ENCODE measurements around the gene USP47. TPM values are rescaled to one million over a fixed set of nuclear protein-coding genes. Genes with fewer than 3 reads are reported as not detected.

USP47 gene
- total and polyA plus RNA-seq, 5 donors from 2014 or later, result 35.7 to 79.0 (median 41.8) TPM

GRCh38 chr11:11996321-11997048 is 154.7 kb downstream of the USP47 start:
- H3K4me1 Mint-ChIP-seq, result peaks cover 0 to 21% (median 6%) of the 10 kb centered on the region in 4 donors
- Histone ChIP-seq H3K36me3 (ENCODE audit: control insufficient read depth, insufficient read depth, low read length) (no peaks in the 10 kb centered on the region), H3K4me3 (ENCODE audit: low read depth, low read length) (no peak overlapping the region), H3K27ac (ENCODE audit: insufficient read depth, low read length, poor library complexity, severe bottlenecking) (no peak overlapping the region), H3K27me3 (ENCODE audit: control insufficient read depth, insufficient read depth, low read length) (peaks cover 15% of the 10 kb centered on the region), H3K9me3 (ENCODE audit: control insufficient read depth in 2 of 2, low read length in 2 of 2) (no peaks in the 10 kb centered on the region), H3K4me1 (ENCODE audit: control insufficient read depth, insufficient read depth, low read length, poor library complexity, severe bottlenecking) (peaks cover 4% of the 10 kb centered on the region)
- peaks cover 44% of the 10 kb centered on the region for H3K27me3 Mint-ChIP-seq
- no peak overlapping the region for H3K4me3 Mint-ChIP-seq
- ATAC-seq (ENCODE audit: low read depth in 2 of 2) (no peak), DNase-seq (no peak)
- no peaks in the 10 kb centered on the region for H3K36me3 Mint-ChIP-seq
- no peak overlapping the region for H3K27ac Mint-ChIP-seq
- no peaks in the 10 kb centered on the region for H3K9me3 Mint-ChIP-seq

DNA sequence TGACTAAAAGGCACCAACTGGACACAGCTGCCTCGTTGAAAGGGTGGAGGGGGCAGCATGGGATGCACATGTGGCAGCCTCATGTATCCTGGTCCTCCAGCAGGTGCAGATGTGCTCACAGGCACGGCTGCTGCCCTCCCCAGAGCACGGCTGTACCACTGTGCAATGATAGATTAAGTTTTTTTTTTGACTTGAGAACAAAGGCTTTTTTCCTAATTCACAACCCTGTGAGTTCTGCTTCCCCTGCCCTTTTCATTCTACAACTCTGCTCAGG is 155.2 kb downstream of the USP47 start:
- Histone ChIP-seq H3K27ac (ENCODE audit: insufficient read depth, low read length, poor library complexity, severe bottlenecking) (no peak overlapping the region), H3K27me3 (ENCODE audit: control insufficient read depth, insufficient read depth, low read length) (peaks cover 15% of the 10 kb centered on the region), H3K9me3 (ENCODE audit: control insufficient read depth in 2 of 2, low read length in 2 of 2) (no peaks in the 10 kb centered on the region), H3K4me1 (ENCODE audit: control insufficient read depth, insufficient read depth, low read length, poor library complexity, severe bottlenecking) (peaks cover 4% of the 10 kb centered on the region), H3K4me3 (ENCODE audit: low read depth, low read length) (no peak overlapping the region), H3K36me3 (ENCODE audit: control insufficient read depth, insufficient read depth, low read length) (no peaks in the 10 kb centered on the region)
- H3K4me1 Mint-ChIP-seq, result peaks cover 0 to 21% (median 6%) of the 10 kb centered on the region in 4 donors
- no peaks in the 10 kb centered on the region for H3K36me3 Mint-ChIP-seq
- no peak overlapping the region for H3K27ac Mint-ChIP-seq
- ATAC-seq (ENCODE audit: low read depth in 2 of 2) (no peak), DNase-seq (no peak)
- no peak overlapping the region for H3K4me3 Mint-ChIP-seq
- peaks cover 40% of the 10 kb centered on the region for H3K27me3 Mint-ChIP-seq
- no peaks in the 10 kb centered on the region for H3K9me3 Mint-ChIP-seq

DNA sequence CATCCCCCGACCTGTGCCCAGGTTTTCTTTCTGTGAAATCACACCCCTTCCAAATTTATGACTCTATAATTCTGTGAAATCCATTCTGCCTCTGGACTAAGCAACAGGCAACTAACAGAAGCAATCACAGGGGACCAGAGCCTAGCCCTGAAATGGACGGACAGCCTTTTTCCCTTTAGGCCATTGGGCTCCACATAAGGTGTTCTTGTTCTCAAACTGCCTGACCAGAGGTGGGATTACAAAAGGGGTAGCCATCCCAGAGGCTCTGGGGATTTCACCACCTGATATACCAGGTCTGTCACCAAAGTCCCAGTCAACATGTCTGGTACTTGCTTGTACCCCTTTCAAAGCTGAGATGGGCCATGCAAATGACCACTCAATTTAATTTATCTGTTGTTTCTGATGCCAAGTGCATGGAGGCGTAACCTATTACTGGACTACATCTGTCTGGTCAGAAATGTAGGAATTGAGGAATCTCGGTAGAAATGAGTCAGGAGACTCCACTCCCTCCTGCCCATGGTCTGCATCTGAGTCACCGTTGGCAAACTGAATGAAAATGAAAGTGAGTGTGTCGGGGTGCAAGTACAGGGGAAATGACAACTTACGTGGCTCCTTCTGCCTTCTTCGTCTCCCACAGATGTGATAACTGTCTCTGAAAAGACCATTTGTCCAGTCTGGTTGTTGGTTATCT is 156.5 kb downstream of the USP47 start:
- peaks cover 0 to 21% (median 6%) of the 10 kb centered on the region in 4 donors for H3K4me1 Mint-ChIP-seq
- no peaks in the 10 kb centered on the region for H3K9me3 Mint-ChIP-seq
- H3K27ac ChIP-seq (ENCODE audit: insufficient read depth, low read length, poor library complexity, severe bottlenecking), result no peak overlapping the region
- peaks cover 18% of the 10 kb centered on the region for H3K27me3 ChIP-seq (ENCODE audit: control insufficient read depth, insufficient read depth, low read length)
- no peaks in the 10 kb centered on the region for H3K36me3 ChIP-seq (ENCODE audit: control insufficient read depth, insufficient read depth, low read length)
- no peak for ATAC-seq (ENCODE audit: low read depth in 2 of 2)
- peak overlapping the region in 2 of 4 donors; percentile 52 to 57 for H3K4me3 Mint-ChIP-seq
- peak in 1 of 3 donors; percentile 33 for DNase-seq
- peak overlapping the region; percentile 45 for H3K4me3 ChIP-seq (ENCODE audit: low read depth, low read length)
- H3K27me3 Mint-ChIP-seq, result peaks cover 35% of the 10 kb centered on the region
- no peaks in the 10 kb centered on the region for H3K36me3 Mint-ChIP-seq
- peak overlapping the region in 1 of 3 donors; percentile 45 for H3K27ac Mint-ChIP-seq
- peaks cover 4% of the 10 kb centered on the region for H3K4me1 ChIP-seq (ENCODE audit: control insufficient read depth, insufficient read depth, low read length, poor library complexity, severe bottlenecking)
- H3K9me3 ChIP-seq (ENCODE audit: control insufficient read depth in 2 of 2, low read length in 2 of 2), result no peaks in the 10 kb centered on the region

DNA sequence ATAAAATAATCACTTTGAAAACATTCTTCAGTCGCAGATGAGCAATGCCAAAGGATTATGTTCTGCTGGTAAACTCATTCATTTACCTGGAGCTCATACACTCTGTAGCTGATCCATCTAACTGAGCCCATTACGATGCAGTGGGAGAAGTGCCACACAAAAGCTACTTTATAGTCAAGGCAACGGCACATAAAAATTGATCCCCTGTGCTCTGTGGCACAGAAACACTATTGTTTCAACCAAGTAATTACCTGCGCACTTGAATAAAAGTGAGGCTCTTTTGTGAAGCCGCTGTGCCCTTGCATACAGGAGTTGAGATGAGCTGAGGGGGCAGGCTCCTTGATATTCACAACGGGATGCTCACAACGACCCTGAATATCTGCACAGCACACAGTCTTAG is 159.4 kb downstream of the USP47 start:
- H3K9me3 Mint-ChIP-seq, result no peaks in the 10 kb centered on the region
- H3K36me3 ChIP-seq (ENCODE audit: control insufficient read depth, insufficient read depth, low read length), result no peaks in the 10 kb centered on the region
- no peak overlapping the region for H3K4me3 ChIP-seq (ENCODE audit: low read depth, low read length)
- H3K36me3 Mint-ChIP-seq, result no peaks in the 10 kb centered on the region
- peaks cover 4% of the 10 kb centered on the region for H3K4me1 ChIP-seq (ENCODE audit: control insufficient read depth, insufficient read depth, low read length, poor library complexity, severe bottlenecking)
- H3K27ac Mint-ChIP-seq, result no peak overlapping the region
- H3K9me3 ChIP-seq (ENCODE audit: control insufficient read depth in 2 of 2, low read length in 2 of 2), result no peaks in the 10 kb centered on the region
- H3K27me3 Mint-ChIP-seq, result peaks cover 34% of the 10 kb centered on the region
- H3K27me3 ChIP-seq (ENCODE audit: control insufficient read depth, insufficient read depth, low read length), result peaks cover 34% of the 10 kb centered on the region
- no peak overlapping the region for H3K4me3 Mint-ChIP-seq
- H3K27ac ChIP-seq (ENCODE audit: insufficient read depth, low read length, poor library complexity, severe bottlenecking), result no peak overlapping the region
- DNase-seq (no peak), ATAC-seq (ENCODE audit: low read depth in 2 of 2) (no peak)
- H3K4me1 Mint-ChIP-seq, result peaks cover 0 to 19% (median 6%) of the 10 kb centered on the region in 4 donors

GRCh38 chr11:12003336-12003735 is 161.6 kb downstream of the USP47 start:
- Mint-ChIP-seq H3K4me1 (peaks cover 0 to 11% (median 5%) of the 10 kb centered on the region in 4 donors), H3K27me3 (peaks cover 48% of the 10 kb centered on the region), H3K27ac (no peak overlapping the region), H3K4me3 (no peak overlapping the region), H3K9me3 (no peaks in the 10 kb centered on the region), H3K36me3 (no peaks in the 10 kb centered on the region)
- Histone ChIP-seq H3K4me1 (ENCODE audit: control insufficient read depth, insufficient read depth, low read length, poor library complexity, severe bottlenecking) (peaks cover 7% of the 10 kb centered on the region), H3K4me3 (ENCODE audit: low read depth, low read length) (no peak overlapping the region), H3K36me3 (ENCODE audit: control insufficient read depth, insufficient read depth, low read length) (no peaks in the 10 kb centered on the region), H3K27ac (ENCODE audit: insufficient read depth, low read length, poor library complexity, severe bottlenecking) (no peak overlapping the region), H3K9me3 (ENCODE audit: control insufficient read depth in 2 of 2, low read length in 2 of 2) (no peaks in the 10 kb centered on the region), H3K27me3 (ENCODE audit: control insufficient read depth, insufficient read depth, low read length) (peaks cover 44% of the 10 kb centered on the region)
- DNase-seq (no peak), ATAC-seq (ENCODE audit: low read depth in 2 of 2) (no peak)

GRCh38 chr11:12003815-12004214 is 162.0 kb downstream of the USP47 start:
- ATAC-seq (ENCODE audit: low read depth in 2 of 2) (no peak), DNase-seq (no peak)
- no peaks in the 10 kb centered on the region for H3K36me3 ChIP-seq (ENCODE audit: control insufficient read depth, insufficient read depth, low read length)
- no peak overlapping the region for H3K4me3 ChIP-seq (ENCODE audit: low read depth, low read length)
- H3K27ac ChIP-seq (ENCODE audit: insufficient read depth, low read length, poor library complexity, severe bottlenecking), result no peak overlapping the region
- no peaks in the 10 kb centered on the region for H3K36me3 Mint-ChIP-seq
- no peaks in the 10 kb centered on the region for H3K9me3 Mint-ChIP-seq
- H3K27me3 ChIP-seq (ENCODE audit: control insufficient read depth, insufficient read depth, low read length), result peaks cover 43% of the 10 kb centered on the region
- no peaks in the 10 kb centered on the region for H3K9me3 ChIP-seq (ENCODE audit: control insufficient read depth in 2 of 2, low read length in 2 of 2)
- peaks cover 53% of the 10 kb centered on the region for H3K27me3 Mint-ChIP-seq
- peaks cover 8% of the 10 kb centered on the region for H3K4me1 ChIP-seq (ENCODE audit: control insufficient read depth, insufficient read depth, low read length, poor library complexity, severe bottlenecking)
- peaks cover 0 to 9% (median 2%) of the 10 kb centered on the region in 4 donors for H3K4me1 Mint-ChIP-seq
- no peak overlapping the region for H3K27ac Mint-ChIP-seq
- H3K4me3 Mint-ChIP-seq, result no peak overlapping the region

- Histone ChIP-seq H3K9me3 (ENCODE audit: control insufficient read depth in 2 of 2, low read length in 2 of 2) (no peaks in the 10 kb centered on the region), H3K36me3 (ENCODE audit: control insufficient read depth, insufficient read depth, low read length) (no peaks in the 10 kb centered on the region), H3K27ac (ENCODE audit: insufficient read depth, low read length, poor library complexity, severe bottlenecking) (no peak overlapping the region), H3K4me1 (ENCODE audit: control insufficient read depth, insufficient read depth, low read length, poor library complexity, severe bottlenecking) (peaks cover 9% of the 10 kb centered on the region), H3K27me3 (ENCODE audit: control insufficient read depth, insufficient read depth, low read length) (peaks cover 40% of the 10 kb centered on the region), H3K4me3 (ENCODE audit: low read depth, low read length) (no peak overlapping the region)
- Mint-ChIP-seq H3K36me3 (no peaks in the 10 kb centered on the region), H3K27ac (no peak overlapping the region), H3K27me3 (peaks cover 51% of the 10 kb centered on the region), H3K9me3 (no peaks in the 10 kb centered on the region), H3K4me3 (no peak overlapping the region), H3K4me1 (peaks cover 0 to 15% (median 1%) of the 10 kb centered on the region in 4 donors)
- DNase-seq, result no peak
- ATAC-seq (ENCODE audit: low read depth in 2 of 2), result no peak
Measured at GRCh38 chr11:12005061-12005460, 163.3 kb downstream of the USP47 start.

DNA sequence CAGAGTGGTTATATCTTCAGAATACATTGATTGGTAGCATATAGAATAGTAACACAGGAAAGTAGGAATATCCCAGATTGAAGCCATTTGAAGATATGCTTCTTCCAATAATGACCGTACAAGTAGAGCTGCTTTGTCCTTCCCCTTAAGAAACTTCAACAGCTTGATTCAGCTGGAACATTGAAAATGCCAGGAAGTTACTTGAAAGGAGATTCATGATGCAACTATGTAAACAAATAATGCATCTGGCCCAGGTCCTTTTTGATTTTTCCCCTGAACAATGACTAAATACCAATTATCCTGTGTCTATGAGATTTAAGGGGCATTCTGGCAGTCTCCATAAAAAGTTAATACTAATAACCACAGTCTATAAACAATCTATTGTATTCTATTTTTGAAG is 163.7 kb downstream of the USP47 start:
- Histone ChIP-seq H3K27me3 (ENCODE audit: control insufficient read depth, insufficient read depth, low read length) (peaks cover 43% of the 10 kb centered on the region), H3K9me3 (ENCODE audit: control insufficient read depth in 2 of 2, low read length in 2 of 2) (no peaks in the 10 kb centered on the region), H3K27ac (ENCODE audit: insufficient read depth, low read length, poor library complexity, severe bottlenecking) (no peak overlapping the region), H3K4me1 (ENCODE audit: control insufficient read depth, insufficient read depth, low read length, poor library complexity, severe bottlenecking) (peaks cover 9% of the 10 kb centered on the region), H3K36me3 (ENCODE audit: control insufficient read depth, insufficient read depth, low read length) (no peaks in the 10 kb centered on the region), H3K4me3 (ENCODE audit: low read depth, low read length) (no peak overlapping the region)
- no peaks in the 10 kb centered on the region for H3K36me3 Mint-ChIP-seq
- H3K27ac Mint-ChIP-seq, result no peak overlapping the region
- H3K27me3 Mint-ChIP-seq, result peaks cover 53% of the 10 kb centered on the region
- no peak overlapping the region for H3K4me3 Mint-ChIP-seq
- ATAC-seq (ENCODE audit: low read depth in 2 of 2) (no peak), DNase-seq (no peak)
- no peaks in the 10 kb centered on the region for H3K9me3 Mint-ChIP-seq
- H3K4me1 Mint-ChIP-seq, result peaks cover 0 to 16% (median 1%) of the 10 kb centered on the region in 4 donors
